ENCODE measurements around the gene LRRC71. TPM values are rescaled to one million over a fixed set of nuclear protein-coding genes. Genes with fewer than 3 reads are reported as not detected.

LRRC71 gene
- total RNA-seq, 1 donor from 2014 or later = not detected

DNA sequence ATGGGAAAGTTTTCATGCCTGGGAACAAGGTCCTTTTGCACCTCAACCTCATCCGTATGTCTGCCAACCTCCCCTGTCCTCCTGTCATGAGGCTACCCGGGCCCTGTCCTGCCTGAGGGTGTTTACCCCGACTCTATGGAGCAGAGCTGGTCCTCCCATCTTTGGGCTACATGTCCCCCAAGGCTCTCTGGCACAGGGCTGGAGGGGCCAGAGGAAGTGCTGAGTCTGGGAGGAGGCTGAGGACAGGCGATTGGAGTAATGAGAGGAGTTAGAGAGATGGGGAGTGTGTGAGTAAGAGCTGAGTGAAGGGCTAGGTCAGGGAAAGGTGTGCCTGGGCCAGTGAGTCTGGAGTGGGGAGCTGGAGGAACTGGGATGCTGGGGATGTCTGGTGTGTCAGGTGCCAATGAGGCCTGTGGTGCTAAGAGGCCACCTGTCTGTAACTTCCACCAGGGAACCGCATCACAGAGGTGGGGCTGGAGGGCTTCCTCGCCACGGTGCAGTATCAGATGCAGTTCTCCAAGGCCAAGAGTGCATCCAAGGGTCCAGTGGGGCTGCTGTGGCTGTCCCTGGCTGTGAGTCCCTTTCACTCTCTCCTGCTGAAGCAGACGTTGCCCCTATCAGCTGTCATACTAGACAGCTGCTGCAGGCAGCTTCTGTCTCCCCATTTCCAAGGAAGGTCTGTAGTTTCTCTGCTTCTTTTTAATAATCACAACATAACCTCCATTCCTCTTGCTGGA lies 11.7 kb downstream of the LRRC71 start:
- no peaks in the 10 kb centered on the region for H3K9me3 Mint-ChIP-seq
- H3K4me1 Mint-ChIP-seq = peaks cover 12% of the 10 kb centered on the region
- intact Hi-C loops (cut with micrococcal nuclease) = no loop called here
- H3K27me3 Mint-ChIP-seq = peaks cover 37% of the 10 kb centered on the region
- no peak overlapping the region for H3K4me3 Mint-ChIP-seq
- no peak for DNase-seq
- H3K36me3 Mint-ChIP-seq (ENCODE audit: low read depth) = no peaks in the 10 kb centered on the region
- no peak overlapping the region for H3K27ac Mint-ChIP-seq

GRCh38 chr1:156933136-156933535 lies 12.7 kb downstream of the LRRC71 start:
- no peak for DNase-seq
- Mint-ChIP-seq H3K4me1 (peaks cover 6% of the 10 kb centered on the region), H3K36me3 (ENCODE audit: low read depth) (peaks cover under 1% of the 10 kb centered on the region), H3K27me3 (peaks cover 28% of the 10 kb centered on the region), H3K4me3 (no peak overlapping the region), H3K27ac (no peak overlapping the region), H3K9me3 (no peaks in the 10 kb centered on the region)
- intact Hi-C loops (cut with micrococcal nuclease) = no loop called here

- Mint-ChIP-seq H3K27ac (no peak overlapping the region), H3K27me3 (peaks cover 10% of the 10 kb centered on the region), H3K4me1 (peaks cover 4% of the 10 kb centered on the region), H3K36me3 (ENCODE audit: low read depth) (peaks cover 5% of the 10 kb centered on the region), H3K9me3 (no peaks in the 10 kb centered on the region), H3K4me3 (no peak overlapping the region)
- intact Hi-C loops (cut with micrococcal nuclease) = no loop called here
- DNase-seq = no peak
Measured at GRCh38 chr1:156935505-156936128, 15.2 kb downstream of the LRRC71 start.

- H3K27ac Mint-ChIP-seq = no peak overlapping the region
- peaks cover 4% of the 10 kb centered on the region for H3K4me1 Mint-ChIP-seq
- H3K27me3 Mint-ChIP-seq = peaks cover 4% of the 10 kb centered on the region
- H3K9me3 Mint-ChIP-seq = no peaks in the 10 kb centered on the region
- H3K36me3 Mint-ChIP-seq (ENCODE audit: low read depth) = peaks cover 8% of the 10 kb centered on the region
- intact Hi-C loops (cut with micrococcal nuclease) = no loop called here
- DNase-seq = no peak
- H3K4me3 Mint-ChIP-seq = no peak overlapping the region
Measured at GRCh38 chr1:156936191-156936590, 15.8 kb downstream of the LRRC71 start.

- Mint-ChIP-seq H3K4me3 (no peak overlapping the region), H3K27me3 (no peaks in the 10 kb centered on the region), H3K36me3 (ENCODE audit: low read depth) (peaks cover 8% of the 10 kb centered on the region), H3K4me1 (no peaks in the 10 kb centered on the region), H3K27ac (no peak overlapping the region), H3K9me3 (no peaks in the 10 kb centered on the region)
- intact Hi-C loops (cut with micrococcal nuclease) = no loop called here
- DNase-seq = no peak
Measured at GRCh38 chr1:156936721-156937220, 16.3 kb downstream of the LRRC71 start.

DNA sequence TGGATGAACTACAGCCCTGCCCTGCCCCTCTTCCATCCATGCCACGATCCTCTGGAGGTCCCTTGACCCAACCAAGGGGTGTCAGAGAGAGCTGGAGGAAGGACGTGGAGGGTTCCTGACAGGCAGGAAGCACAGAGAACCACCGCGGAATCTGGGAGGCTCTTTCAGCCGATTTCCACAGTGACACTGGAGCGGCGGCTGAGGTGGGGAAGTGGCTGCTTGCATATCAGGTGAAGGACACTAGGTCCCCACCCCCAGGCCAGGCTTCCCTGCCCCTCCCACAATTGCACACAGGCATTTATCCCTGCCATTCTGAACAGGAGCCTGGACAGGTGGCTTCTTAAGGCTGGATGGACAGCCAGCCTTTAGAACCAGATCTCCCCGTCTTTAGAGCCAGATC lies 17.5 kb downstream of the LRRC71 start:
- Mint-ChIP-seq H3K36me3 (ENCODE audit: low read depth) (peaks cover 12% of the 10 kb centered on the region), H3K4me1 (no peaks in the 10 kb centered on the region), H3K4me3 (no peak overlapping the region), H3K27ac (no peak overlapping the region), H3K9me3 (no peaks in the 10 kb centered on the region), H3K27me3 (no peaks in the 10 kb centered on the region)
- DNase-seq = no peak
- intact Hi-C loops (cut with micrococcal nuclease) = no loop called here

- Mint-ChIP-seq H3K27me3 (no peaks in the 10 kb centered on the region), H3K27ac (no peak overlapping the region), H3K4me1 (no peaks in the 10 kb centered on the region), H3K36me3 (ENCODE audit: low read depth) (peaks cover 12% of the 10 kb centered on the region), H3K9me3 (no peaks in the 10 kb centered on the region), H3K4me3 (no peak overlapping the region)
- DNase-seq = no peak
- intact Hi-C loops (cut with micrococcal nuclease) = no loop called here
Measured at GRCh38 chr1:156938813-156939212, 18.4 kb downstream of the LRRC71 start.

- Mint-ChIP-seq H3K27ac (no peak overlapping the region), H3K9me3 (no peaks in the 10 kb centered on the region), H3K27me3 (no peaks in the 10 kb centered on the region), H3K4me3 (no peak overlapping the region), H3K4me1 (no peaks in the 10 kb centered on the region), H3K36me3 (ENCODE audit: low read depth) (peaks cover 19% of the 10 kb centered on the region)
- no peak for DNase-seq
- intact Hi-C loops (cut with micrococcal nuclease) = no loop called here
Measured at GRCh38 chr1:156939786-156940334, 19.4 kb downstream of the LRRC71 start.

GRCh38 chr1:156941675-156942074 lies 21.2 kb downstream of the LRRC71 start:
- H3K4me1 Mint-ChIP-seq = no peaks in the 10 kb centered on the region
- H3K9me3 Mint-ChIP-seq = no peaks in the 10 kb centered on the region
- peaks cover 32% of the 10 kb centered on the region for H3K36me3 Mint-ChIP-seq (ENCODE audit: low read depth)
- H3K4me3 Mint-ChIP-seq = no peak overlapping the region
- no peak overlapping the region for H3K27ac Mint-ChIP-seq
- intact Hi-C loops (cut with micrococcal nuclease) = no loop called here
- DNase-seq = no peak
- no peaks in the 10 kb centered on the region for H3K27me3 Mint-ChIP-seq

DNA sequence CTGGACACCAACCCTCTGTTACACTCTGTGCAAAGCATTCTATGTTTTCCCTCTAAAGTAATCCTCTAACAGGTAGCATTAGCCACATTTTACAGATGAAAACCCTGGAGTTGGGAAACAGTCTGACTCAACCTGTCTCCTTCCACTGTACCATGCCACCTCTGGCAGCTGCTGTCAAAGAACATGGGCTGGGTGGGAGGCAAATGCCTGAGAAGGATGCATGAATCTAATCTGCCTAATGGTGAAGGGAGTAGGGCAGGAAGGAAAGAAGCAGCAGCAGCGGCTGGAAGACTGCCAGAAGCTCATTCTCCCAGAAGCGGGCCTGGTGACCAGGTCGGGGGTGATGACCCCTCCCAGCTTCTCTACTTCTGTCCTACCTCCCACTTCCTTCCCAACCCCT lies 21.7 kb downstream of the LRRC71 start:
- H3K36me3 Mint-ChIP-seq (ENCODE audit: low read depth) = peaks cover 34% of the 10 kb centered on the region

GRCh38 chr1:156942576-156942975 lies 22.1 kb downstream of the LRRC71 start:
- Mint-ChIP-seq H3K36me3 (ENCODE audit: low read depth) (peaks cover 37% of the 10 kb centered on the region), H3K4me3 (no peak overlapping the region), H3K9me3 (no peaks in the 10 kb centered on the region), H3K27me3 (no peaks in the 10 kb centered on the region), H3K27ac (no peak overlapping the region), H3K4me1 (no peaks in the 10 kb centered on the region)
- intact Hi-C loops (cut with micrococcal nuclease) = no loop called here
- no peak for DNase-seq

More for the DNA sequence above, 21.7 kb downstream of the LRRC71 start:
- intact Hi-C loops (cut with micrococcal nuclease) = no loop called here
- Mint-ChIP-seq H3K4me1 (no peaks in the 10 kb centered on the region), H3K27me3 (no peaks in the 10 kb centered on the region), H3K9me3 (no peaks in the 10 kb centered on the region), H3K27ac (no peak overlapping the region), H3K4me3 (no peak overlapping the region)
- DNase-seq = no peak

DNA sequence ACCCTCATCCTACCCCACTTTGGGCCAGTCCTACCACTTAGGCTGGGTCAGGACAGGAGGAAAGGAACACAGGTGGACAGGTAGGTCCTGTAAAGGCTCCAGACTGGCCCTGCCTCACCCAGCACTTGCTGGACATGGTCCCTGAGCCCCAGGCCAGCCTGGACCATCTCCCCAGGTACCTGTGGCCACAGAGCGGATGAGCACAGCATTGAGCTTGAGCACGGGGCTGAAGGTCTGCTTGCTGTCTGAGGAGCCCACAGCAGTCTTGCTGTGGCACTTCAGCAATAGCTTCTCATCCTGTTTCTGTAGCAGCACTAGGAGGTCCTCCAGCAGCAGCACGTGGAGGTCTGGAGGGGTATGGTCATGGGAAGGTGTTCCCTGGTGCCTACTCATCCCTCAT lies 23.3 kb downstream of the LRRC71 start:
- no peak for DNase-seq
- Mint-ChIP-seq H3K27ac (no peak overlapping the region), H3K4me1 (no peaks in the 10 kb centered on the region), H3K9me3 (no peaks in the 10 kb centered on the region), H3K36me3 (ENCODE audit: low read depth) (peaks cover 35% of the 10 kb centered on the region), H3K27me3 (no peaks in the 10 kb centered on the region), H3K4me3 (no peak overlapping the region)
- intact Hi-C loops (cut with micrococcal nuclease) = no loop called here

DNA sequence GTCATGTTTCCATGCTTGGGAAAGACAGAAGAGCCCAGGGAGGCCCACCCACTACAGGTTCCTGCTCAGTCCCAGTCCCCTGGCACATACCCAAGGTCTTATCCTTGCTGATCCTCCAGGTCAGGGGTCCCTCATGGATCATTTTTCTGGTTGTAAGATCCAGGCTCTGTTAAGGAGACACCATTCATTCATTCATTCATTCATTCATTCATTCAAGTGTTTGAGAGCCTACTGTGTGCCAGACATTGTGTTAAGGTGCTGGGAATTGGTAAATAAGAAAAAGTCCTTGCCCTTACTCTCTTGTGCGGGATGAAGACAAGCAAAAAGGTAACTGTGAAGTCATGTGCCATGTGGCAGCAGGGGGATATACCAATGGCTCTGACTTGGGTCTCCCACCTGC lies 23.8 kb downstream of the LRRC71 start:
- intact Hi-C loops (cut with micrococcal nuclease) = no loop called here
- Mint-ChIP-seq H3K4me3 (no peak overlapping the region), H3K27ac (no peak overlapping the region), H3K9me3 (no peaks in the 10 kb centered on the region), H3K4me1 (no peaks in the 10 kb centered on the region), H3K27me3 (no peaks in the 10 kb centered on the region), H3K36me3 (ENCODE audit: low read depth) (peaks cover 35% of the 10 kb centered on the region)
- no peak for DNase-seq

- intact Hi-C loops (cut with micrococcal nuclease) = no loop called here
- H3K27me3 Mint-ChIP-seq = no peaks in the 10 kb centered on the region
- H3K4me1 Mint-ChIP-seq = no peaks in the 10 kb centered on the region
- DNase-seq = no peak
- H3K36me3 Mint-ChIP-seq (ENCODE audit: low read depth) = peaks cover 35% of the 10 kb centered on the region
- no peaks in the 10 kb centered on the region for H3K9me3 Mint-ChIP-seq
- H3K27ac Mint-ChIP-seq = no peak overlapping the region
- H3K4me3 Mint-ChIP-seq = no peak overlapping the region
Measured at GRCh38 chr1:156944848-156945247, 24.4 kb downstream of the LRRC71 start.

All from activated CD4-positive, alpha-beta T cell treated with anti-CD3 and anti-CD28 coated beads, Interleukin-2, amount 10 ng/mL, durations not matched to agents 24 days and 14 days (primary cell).